GM12874 (cell line): ENCODE measurements around the gene PARD3B.

Source experiments
- TF ChIP-seq, protein P1 (sequence below): IDR thresholded peaks from 2 replicates; pipeline ENCODE4 v1.5.1; 2011; ENCODE audit warnings: low read depth, mild to moderate bottlenecking, control low read depth, low read length, moderate library complexity; ENCODE audit not compliant: insufficient read depth

Gene PARD3B

DNA sequence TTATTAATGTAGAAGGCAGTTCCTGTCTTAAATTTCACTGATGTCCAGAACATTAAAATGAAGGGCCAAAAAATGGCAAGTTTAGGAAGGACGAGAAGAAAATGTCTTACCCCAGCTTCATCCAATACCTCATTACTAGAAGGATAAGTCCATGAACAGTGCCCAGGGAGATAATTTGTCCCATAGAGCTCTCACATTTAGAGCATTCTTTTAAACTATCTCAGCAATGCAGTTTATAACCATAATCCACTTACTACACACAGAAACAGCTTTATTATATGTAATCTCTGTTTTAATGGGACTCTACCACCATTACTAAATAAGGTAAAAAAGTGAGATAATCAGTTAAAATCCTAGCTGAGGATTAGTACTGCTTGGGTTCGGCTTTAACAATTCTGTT lies 142.5 kb downstream of the PARD3B start:
- TF ChIP-seq, protein P1, sequence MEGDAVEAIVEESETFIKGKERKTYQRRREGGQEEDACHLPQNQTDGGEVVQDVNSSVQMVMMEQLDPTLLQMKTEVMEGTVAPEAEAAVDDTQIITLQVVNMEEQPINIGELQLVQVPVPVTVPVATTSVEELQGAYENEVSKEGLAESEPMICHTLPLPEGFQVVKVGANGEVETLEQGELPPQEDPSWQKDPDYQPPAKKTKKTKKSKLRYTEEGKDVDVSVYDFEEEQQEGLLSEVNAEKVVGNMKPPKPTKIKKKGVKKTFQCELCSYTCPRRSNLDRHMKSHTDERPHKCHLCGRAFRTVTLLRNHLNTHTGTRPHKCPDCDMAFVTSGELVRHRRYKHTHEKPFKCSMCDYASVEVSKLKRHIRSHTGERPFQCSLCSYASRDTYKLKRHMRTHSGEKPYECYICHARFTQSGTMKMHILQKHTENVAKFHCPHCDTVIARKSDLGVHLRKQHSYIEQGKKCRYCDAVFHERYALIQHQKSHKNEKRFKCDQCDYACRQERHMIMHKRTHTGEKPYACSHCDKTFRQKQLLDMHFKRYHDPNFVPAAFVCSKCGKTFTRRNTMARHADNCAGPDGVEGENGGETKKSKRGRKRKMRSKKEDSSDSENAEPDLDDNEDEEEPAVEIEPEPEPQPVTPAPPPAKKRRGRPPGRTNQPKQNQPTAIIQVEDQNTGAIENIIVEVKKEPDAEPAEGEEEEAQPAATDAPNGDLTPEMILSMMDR, result no peak

DNA sequence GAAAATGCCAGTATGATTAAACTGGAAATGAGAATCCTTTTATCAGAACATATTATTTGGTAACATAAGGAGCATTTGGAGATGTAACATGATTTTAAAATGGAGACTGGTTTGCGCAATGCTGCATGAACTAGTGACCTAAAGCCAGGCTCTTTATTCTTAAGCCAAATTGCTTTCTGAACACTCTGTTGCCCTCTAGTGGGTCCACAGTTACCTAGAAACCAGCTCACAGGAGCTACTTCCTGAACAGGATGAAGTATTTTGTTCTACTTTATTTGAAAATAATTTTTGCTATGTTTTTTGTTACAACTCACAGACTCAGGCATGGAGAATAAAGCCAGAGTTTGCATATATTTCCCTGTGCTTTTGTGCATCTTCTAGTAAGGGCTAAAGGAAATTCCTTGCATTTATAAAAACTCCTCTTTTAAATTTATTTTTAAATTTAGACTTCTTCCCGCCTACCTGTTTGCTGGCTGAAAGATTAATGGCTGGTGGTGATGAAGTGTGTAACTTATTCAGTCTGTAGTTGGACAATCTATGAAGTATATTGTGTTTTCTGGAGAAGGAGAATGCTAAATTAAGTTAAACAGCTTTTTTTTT lies 146.7 kb downstream of the PARD3B start:
- TF ChIP-seq, protein P1, result peak; percentile 50

DNA sequence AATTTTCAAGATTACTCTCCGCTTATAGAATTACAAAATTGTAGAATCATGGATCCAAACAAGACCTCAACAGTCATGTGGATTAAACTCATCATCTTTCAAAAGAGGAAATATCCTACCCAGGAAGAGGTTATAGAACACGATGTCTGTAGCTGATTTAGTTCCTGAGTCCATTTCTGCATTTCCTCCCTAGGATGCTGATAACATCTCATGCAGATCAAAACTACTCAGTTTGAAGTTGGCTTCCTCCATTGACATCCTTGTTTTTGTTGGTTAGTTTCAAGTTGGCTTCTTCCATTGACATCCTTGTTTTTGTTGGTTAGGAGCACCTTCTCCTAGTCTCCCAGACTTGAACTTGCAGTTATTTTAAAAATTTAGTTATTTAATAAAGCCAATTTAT lies 147.5 kb downstream of the PARD3B start:
- TF ChIP-seq, protein P1, result no peak

DNA sequence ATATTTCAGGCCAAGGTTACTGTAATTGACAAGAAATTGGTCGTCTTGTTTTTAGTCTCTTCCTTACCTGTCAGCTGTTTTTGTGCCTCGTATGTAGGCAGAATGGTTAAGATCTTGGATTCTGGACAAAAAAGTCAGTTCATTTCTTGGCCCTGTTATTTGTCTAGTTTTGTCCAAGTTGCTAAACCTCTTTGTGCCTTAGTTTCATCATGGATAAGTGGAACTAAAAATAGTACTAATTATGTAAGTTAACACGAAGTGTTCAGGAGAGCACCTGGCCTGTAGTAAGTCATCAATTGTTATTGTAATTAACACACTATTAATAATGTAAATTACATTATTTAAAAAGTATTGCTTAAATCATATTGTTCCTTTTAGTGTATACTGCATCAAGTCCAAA lies 148.0 kb downstream of the PARD3B start:
- TF ChIP-seq, protein P1, result no peak

DNA sequence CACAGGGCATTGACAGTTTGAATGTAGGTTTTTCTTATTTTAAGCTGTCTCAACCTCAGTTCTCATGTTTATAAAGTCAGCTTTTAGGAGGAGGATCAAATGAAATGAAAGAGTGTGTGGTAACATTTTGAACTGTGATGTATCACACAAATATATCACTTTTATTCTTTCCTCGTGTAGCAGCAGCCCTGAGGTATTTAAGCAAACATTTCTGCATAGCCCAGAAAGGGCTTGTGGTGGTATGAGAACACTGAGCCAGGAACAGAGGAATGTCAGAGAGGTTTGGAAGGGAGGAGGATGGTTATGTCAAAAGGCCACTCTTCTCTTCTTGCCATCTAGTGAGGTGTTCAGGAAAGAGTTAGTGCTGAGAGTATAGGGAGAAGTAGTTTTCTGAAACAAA lies 150.2 kb downstream of the PARD3B start:
- TF ChIP-seq, protein P1, result no peak

DNA sequence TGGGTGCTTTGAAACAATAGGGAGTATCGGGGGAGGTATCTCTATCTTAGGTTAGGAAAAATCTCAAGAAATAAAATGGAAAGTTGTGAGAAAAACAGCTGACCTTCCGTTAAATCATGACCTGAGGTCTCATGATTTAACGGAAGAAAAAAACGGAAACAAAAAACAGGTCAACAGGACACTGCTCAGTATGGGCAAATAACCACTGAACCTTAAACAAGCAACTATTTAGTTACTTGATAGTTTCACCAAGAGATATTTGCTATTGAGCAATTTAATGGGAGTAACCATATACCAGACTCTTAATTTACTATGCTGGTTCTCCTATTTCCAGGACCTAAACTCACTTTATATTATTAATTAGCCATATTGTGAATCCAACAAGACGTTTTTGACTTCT lies 150.8 kb downstream of the PARD3B start:
- TF ChIP-seq, protein P1, result no peak

DNA sequence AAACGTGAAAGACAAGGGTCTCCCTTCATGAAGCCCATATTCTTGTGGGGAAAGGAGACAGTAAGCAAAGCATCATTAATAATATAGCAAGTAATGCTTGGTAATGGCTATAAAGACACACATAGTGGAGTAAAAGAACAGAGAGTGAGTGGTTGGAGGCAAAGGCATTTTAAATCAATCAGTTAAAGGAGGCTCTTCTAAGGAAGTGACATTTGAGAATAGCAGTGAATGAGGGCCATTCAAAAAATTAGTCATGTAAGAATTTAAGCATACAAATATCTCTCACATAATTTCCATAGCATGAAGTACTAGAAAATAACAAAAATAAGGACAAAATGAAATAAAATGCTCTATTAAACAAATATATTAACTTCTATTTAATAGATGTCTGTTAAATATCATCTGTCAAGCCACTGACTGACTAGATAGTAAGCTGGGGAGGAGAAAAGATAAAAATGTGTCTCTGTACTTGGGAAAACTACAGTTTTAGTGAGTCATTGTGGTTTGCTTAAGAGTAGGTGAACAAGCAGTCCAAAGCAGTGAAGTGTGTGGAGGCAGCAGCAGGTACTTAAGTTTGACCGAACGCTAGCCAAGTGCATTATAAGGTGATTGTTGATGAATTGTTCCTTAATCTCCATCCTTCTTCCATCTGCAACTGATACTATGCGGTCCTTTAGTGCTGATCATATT lies 160.1 kb downstream of the PARD3B start:
- TF ChIP-seq, protein P1, result no peak
